NCI-H345 treated with DMSO at 0.1 percent for 48 hours (cell line): ENCODE results near the gene EVX2.

Experiments used
- DNase-seq: peaks from one replicate; lab custom pipeline; 2025; ENCODE audit not compliant: unreplicated experiment; lab: John Stamatoyannopoulos, UW

EVX2 gene

GRCh38 chr2:176107731-176108181, 24.0 kb upstream of the EVX2 start:
- no peak for DNase-seq

GRCh38 chr2:176106581-176107539, 23.1 kb upstream of the EVX2 start, which contains the start of gene HOXD11:
HOXD11 (plus strand) TSS chr2:176107280; CDS start chr2:176107356, 76 bp downstream.
- peak; percentile 47 for DNase-seq

GRCh38 chr2:176105730-176106580, 22.2 kb upstream of the EVX2 start:
- DNase-seq: no peak

GRCh38 chr2:176105078-176105729, 21.4 kb upstream of the EVX2 start:
- no peak for DNase-seq

GRCh38 chr2:176104316-176105077, 20.7 kb upstream of the EVX2 start:
- DNase-seq: no peak

- no peak for DNase-seq
Observed at GRCh38 chr2:176103742-176104315, 20.1 kb upstream of the EVX2 start.

GRCh38 chr2:176103194-176103593, 19.4 kb upstream of the EVX2 start:
- no peak for DNase-seq

GRCh38 chr2:176102309-176102866, 18.6 kb upstream of the EVX2 start:
- DNase-seq: no peak

- DNase-seq: no peak
Observed at GRCh38 chr2:176101842-176102241, 18.1 kb upstream of the EVX2 start.

GRCh38 chr2:176101216-176101830, 17.6 kb upstream of the EVX2 start:
- no peak for DNase-seq

GRCh38 chr2:176100547-176101140, 16.9 kb upstream of the EVX2 start:
- DNase-seq: no peak

GRCh38 chr2:176099728-176100546, 16.2 kb upstream of the EVX2 start, which contains the start of gene HOXD12:
HOXD12 (plus strand) TSS chr2:176099795; CDS start chr2:176099802, 7 bp downstream.
- DNase-seq: no peak

- DNase-seq: no peak
Observed at GRCh38 chr2:176099159-176099727, 15.5 kb upstream of the EVX2 start.

GRCh38 chr2:176098366-176099158, 14.8 kb upstream of the EVX2 start:
- no peak for DNase-seq

- DNase-seq: no peak
Observed at GRCh38 chr2:176097820-176098365, 14.1 kb upstream of the EVX2 start.
